ENCODE measurements around the gene COG5. TPM values are rescaled to one million over a fixed set of nuclear protein-coding genes. Genes with fewer than 3 reads are reported as not detected.

Gene COG5
- total and polyA plus RNA-seq, 9 of the 15 experiments (the other 6 are each of a cell fraction or from before 2014, with no cell fraction given), result 15.3 to 75.1 (median 56.4) TPM

- POLR2A ChIA-PET, result interaction anchor here (0.7 to 1.6 kb wide), 5 partner anchors 10 to 885 kb away, joined by 3 to 5 read pairs (median 3); no protein-coding TSS in a partner anchor
- H3K4me2 ChIP-seq (ENCODE audit: insufficient read depth, low read length), result no peak overlapping the region
- no peak overlapping the region for H3K4me3 ChIP-seq
- H3K36me3 ChIP-seq (ENCODE audit: control insufficient read depth, insufficient read depth, low read length), result no peaks in the 10 kb centered on the region
- no peaks in the 10 kb centered on the region for H3K79me2 ChIP-seq (ENCODE audit: control insufficient read depth, insufficient read depth, low read length)
- H3K4me1 ChIP-seq (replicated peaks in 1 of 2; ENCODE audit: control insufficient read depth in 2 of 2, insufficient read depth in 2 of 2, low read length in 2 of 2), result peaks cover 5 to 17% of the 10 kb centered on the region in 2 experiments
- ATAC-seq (peak; percentile 57), FAIRE-seq (no peak), DNase-seq (ENCODE audit: extremely low read depth in 1 of 4, low spot score in 3 of 4) (peak in 2 of 4 experiments; percentile 22 to 55)
- no peaks in the 10 kb centered on the region for H3K9me1 ChIP-seq (ENCODE audit: control insufficient read depth, insufficient read depth, low read length)
- no TSS peak for BruUV-seq (replicated peaks)
- H4K20me1 ChIP-seq (replicated peaks; ENCODE audit: control insufficient read depth, insufficient read depth, low read length), result no peaks in the 10 kb centered on the region
- CTCF ChIA-PET (ENCODE audit: low intra/inter-chr PET ratio), result no interaction called here
- no peaks in the 10 kb centered on the region for H3K9me3 ChIP-seq (replicated peaks; ENCODE audit: control insufficient read depth, insufficient read depth, low read depth, low read length)
- H3K27me3 ChIP-seq (ENCODE audit: control insufficient read depth in 2 of 2, insufficient read depth in 2 of 2, low read length in 2 of 2), result no peaks in the 10 kb centered on the region
- intact Hi-C loops (cut with micrococcal nuclease) (loop anchor here (5.0 kb wide), 2 partner anchors 118 to 177 kb away; no protein-coding TSS in a partner anchor), in situ Hi-C loops (cut with MboI) (no loop called here)
- WGBS (ENCODE audit: insufficient coverage, low coverage, missing lambda C conversion rate), result 56% methylated on average over 5 of the region's 5 CpGs
- H3K9ac ChIP-seq (ENCODE audit: insufficient read depth in 1 of 2, low read depth in 2 of 2, low read length in 2 of 2), result no peak overlapping the region
- H2AFZ ChIP-seq (ENCODE audit: low read depth, low read length), result no peak overlapping the region
- no peak overlapping the region for H3K27ac ChIP-seq (ENCODE audit: extremely low read depth, low read depth, low read length)
- TF ChIP-seq ZNF23 (CRISPR knock-in tag; IDR thresholded peaks at IDR 0.05), result no peak
- TF ChIP-seq ESRRA (IDR thresholded peaks at IDR 0.05; ENCODE audit: borderline replicate concordance, low read depth), result no peak
- TF ChIP-seq MCM3 (IDR thresholded peaks at IDR 0.05), result no peak
- no peak for TF ChIP-seq ARID2 (IDR thresholded peaks at IDR 0.05)
- no peak for TF ChIP-seq ZNF785 (CRISPR knock-in tag; IDR thresholded peaks at IDR 0.05)
- TF ChIP-seq CCAR2 (IDR thresholded peaks at IDR 0.05; ENCODE audit: low read depth, low read length), result no peak
- TF ChIP-seq CREB1 (IDR thresholded peaks at IDR 0.05), result no peak
- no peak for TF ChIP-seq CREB1 (CRISPR knock-in tag; IDR thresholded peaks at IDR 0.05)
- no peak for TF ChIP-seq KLF1 (tag; IDR thresholded peaks at IDR 0.05)
- no peak for TF ChIP-seq ILF3 (IDR thresholded peaks at IDR 0.05; ENCODE audit: borderline replicate concordance)
- no peak for TF ChIP-seq E2F6 (IDR thresholded peaks at IDR 0.05; ENCODE audit: borderline replicate concordance in 1 of 2, extremely low read depth in 1 of 2, insufficient read depth in 1 of 2, insufficient read length in 1 of 2, low read depth in 1 of 2, low read length in 1 of 2, poor library complexity in 1 of 2, severe bottlenecking in 1 of 2)
- no peak for TF ChIP-seq ZKSCAN1 (IDR thresholded peaks at IDR 0.05; ENCODE audit: low read depth, low read length)
- no peak for TF ChIP-seq KDM1A (IDR thresholded peaks at IDR 0.05)
- no peak for TF ChIP-seq ZNF445 (CRISPR knock-in tag; IDR thresholded peaks at IDR 0.05; ENCODE audit: low read depth)
- peak; percentile 59 to 83 (median 61) for TF ChIP-seq CTCF (IDR thresholded peaks at IDR 0.05 in 2 of 3, conservative IDR thresholded peaks at IDR 0.05 in 1 of 3; ENCODE audit: insufficient read depth in 2 of 3, low read depth in 1 of 3, low read length in 3 of 3)
- TF ChIP-seq SMC3 (conservative IDR thresholded peaks at IDR 0.05; ENCODE audit: insufficient read depth, low read depth, low read length), result 0 out of 2 replicates have a peak, but pooled peaks have one; percentile 32
- TF ChIP-seq ZFP1 (CRISPR knock-in tag; IDR thresholded peaks at IDR 0.05), result no peak
- TF ChIP-seq CTCFL (IDR thresholded peaks at IDR 0.05; ENCODE audit: borderline replicate concordance, insufficient read depth, low read depth, low read length, poor library complexity, severe bottlenecking), result peak; percentile 47
- TF ChIP-seq HNRNPLL (IDR thresholded peaks at IDR 0.05; ENCODE audit: low read depth, low read length, poor library complexity, severe bottlenecking), result no peak
- TF ChIP-seq E2F3 (CRISPR knock-in tag; IDR thresholded peaks at IDR 0.05), result no peak
Observed at GRCh38 chr7:107384025-107384424, 179.7 kb downstream of the COG5 start.
